Activated T-cell treated with anti-CD3 and anti-CD28 coated beads for 1 hour (primary cell): ENCODE measurements around the gene RTL5.
A peak's percentile ranks its signal among the peaks of the same experiment; 100 is the strongest.

Source experiments
- DNase-seq: peaks from one replicate; pipeline ENCODE4 v3.0.0-alpha.2; 2020; ENCODE audit warnings: low read depth

Gene RTL5

DNA sequence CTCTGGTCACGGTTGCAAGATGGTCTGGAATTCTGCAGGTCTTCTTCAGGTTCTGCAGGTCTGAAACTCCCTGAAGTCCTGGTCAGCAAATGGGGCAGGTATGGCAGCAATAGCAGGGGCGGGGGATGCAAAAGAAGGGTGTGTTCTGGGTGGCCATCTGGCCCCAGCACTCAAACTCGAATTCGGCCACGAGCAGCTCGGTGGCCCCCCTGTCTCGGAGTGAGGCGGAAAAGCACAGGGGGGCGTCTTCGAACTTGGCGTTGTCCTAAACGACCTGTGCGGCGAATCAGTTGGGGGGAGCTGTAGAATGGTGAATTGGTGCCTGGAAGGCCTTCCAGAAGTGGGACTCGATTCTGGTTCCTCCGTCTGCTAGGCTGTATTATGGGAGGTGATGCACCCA, 2.1 kb downstream of the RTL5 start:
- no peak for DNase-seq

DNA sequence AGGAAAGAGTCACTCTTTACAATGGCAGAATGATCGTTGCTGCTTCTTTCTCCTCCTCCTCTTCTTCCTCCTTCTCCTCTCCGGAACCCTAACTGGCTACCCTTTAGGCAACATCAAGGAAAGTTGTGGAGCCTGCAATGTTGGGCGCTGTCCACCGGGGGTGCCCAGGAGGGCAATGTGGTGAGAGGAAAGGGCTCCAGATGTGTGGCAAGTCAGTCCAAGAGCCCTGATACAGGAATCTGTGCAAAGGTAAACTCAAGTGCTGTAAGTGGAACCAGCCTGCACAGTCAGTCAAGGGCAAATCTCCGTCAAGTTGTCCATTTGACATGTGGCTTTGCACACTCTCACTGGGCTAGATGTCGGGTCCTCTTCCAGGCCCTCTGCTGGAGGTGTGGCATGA, 2.8 kb downstream of the RTL5 start:
- DNase-seq, result no peak

DNA sequence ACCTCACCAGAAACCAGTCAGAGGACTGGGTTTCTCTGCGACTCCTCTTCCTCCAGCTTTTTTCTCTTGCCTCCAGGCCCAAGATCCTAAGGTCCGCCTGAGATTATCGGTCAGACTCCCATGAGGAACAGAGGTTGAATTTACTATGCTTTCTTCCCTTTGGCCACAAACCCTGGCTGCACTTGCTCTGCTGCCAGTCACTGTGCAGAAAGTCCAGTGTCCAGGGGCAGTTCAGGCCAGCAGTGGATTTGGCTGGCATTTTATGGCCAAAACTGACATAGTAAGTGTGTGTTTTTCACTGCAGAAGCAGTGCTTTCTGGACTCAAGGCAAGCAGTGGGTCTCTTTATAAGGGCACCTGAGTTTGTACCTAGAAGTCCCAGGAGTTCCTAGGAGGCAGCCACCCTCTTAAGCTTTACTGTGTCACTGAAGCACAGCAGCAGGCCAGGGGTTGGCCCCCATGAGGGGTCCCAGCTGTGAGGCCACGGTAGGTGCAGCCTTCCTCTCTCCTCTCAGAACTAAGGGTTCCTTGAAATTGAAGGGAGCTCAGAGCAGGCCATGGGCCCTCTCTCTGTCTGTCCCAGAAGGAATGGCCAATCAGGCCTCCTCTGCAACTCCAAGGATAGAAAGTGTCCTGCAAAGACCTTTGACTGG, 3.4 kb downstream of the RTL5 start:
- DNase-seq, result no peak

DNA sequence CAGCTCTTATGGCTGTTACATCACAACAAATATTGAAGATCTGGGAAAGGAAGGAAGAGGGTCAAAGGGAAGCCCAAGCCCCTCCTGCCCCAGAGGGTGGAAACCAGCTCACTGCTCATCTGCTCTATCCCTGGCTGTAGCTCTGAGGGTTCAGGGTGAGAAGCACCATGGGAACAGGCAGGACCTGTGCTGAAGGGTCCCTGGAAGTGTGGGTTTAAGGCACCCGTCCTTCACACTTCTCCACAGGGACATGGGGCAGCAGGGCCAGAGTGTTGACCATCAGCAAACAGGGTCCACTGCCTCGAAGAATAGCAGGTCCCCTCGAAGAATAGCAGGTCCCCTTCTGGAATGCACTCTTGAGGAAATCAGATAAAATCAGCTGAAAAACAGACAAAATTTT, 4.4 kb downstream of the RTL5 start:
- DNase-seq, result no peak

DNA sequence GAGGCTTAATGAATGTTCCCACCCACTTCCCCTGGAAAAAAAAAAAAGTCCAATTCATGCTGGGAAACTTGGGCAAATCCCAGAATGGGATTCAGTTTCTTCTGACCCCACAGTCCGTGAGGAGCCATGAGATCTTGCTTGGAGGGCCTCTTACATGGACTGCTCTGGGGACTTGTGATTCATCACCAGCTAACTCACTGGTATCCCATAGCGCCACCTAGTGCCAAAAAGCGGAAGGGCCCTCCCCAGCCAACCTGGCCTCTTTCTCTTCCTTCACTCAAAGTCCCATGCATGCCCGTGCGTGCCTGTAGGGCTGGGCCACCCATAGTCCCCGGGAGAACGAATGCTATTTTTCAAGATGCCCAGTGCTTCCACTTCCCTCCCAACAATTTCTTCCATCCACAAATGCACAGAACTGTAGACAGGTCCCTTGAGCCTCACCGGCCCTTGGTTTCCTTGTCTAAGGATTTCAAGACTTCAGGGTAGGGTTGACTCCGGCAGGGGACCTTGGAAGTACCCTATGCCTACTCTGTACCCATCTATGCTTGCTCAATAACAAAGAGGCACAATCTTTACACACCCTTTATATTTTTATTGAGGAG, 5.1 kb downstream of the RTL5 start:
- DNase-seq, result peak; percentile 76

DNA sequence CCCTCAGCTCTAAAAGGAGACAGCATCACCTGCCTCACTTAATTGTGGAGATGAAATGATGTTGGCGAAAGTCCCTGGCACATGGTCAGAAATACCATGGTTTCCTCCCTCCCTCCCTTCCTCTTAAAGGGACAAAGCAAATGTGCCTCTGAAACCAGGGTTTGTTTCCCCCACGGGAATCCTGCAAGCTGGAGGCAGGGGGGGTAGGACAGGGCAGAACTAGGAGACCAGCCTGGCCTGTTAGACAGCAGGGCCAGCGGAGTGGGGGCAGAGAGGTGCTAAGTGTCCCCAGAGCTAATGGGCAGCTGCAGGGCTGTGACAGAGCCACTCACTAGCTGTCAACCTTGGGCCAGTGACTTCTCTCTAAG, 5.7 kb downstream of the RTL5 start:
- no peak for DNase-seq

DNA sequence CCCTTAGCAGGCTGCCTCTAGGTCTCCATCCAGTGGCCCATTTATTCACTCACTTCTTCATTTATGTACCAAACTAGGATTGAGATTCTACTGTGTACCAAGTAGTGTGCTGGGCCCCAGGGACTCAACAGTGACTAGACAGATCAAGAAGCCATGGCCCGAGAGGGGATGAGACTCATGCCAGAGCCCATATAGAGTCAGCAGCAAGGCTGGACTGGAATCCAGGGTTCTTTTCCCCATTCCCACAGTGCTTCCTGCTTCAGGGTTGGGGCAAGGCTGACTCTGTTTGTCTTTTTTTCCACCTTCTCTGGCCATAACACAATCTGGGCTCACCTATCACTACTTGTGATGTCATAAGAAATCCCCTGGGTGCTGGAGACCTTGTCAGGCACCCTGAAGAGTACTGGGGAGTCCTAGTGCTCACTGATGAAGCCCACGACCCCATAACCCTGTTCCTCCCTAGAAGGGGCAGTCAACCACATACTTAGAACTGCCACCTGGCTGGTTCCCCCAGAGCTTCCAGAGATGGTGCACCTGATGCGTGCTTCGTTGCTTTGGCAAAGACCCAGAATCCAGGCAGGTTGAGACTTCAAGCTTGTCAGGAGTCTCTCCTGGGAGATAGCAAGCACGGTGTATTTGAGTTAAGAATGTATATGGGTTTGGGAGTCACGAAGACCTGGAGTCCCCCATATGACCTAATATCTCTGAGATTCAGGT, 6.2 kb downstream of the RTL5 start:
- no peak for DNase-seq

DNA sequence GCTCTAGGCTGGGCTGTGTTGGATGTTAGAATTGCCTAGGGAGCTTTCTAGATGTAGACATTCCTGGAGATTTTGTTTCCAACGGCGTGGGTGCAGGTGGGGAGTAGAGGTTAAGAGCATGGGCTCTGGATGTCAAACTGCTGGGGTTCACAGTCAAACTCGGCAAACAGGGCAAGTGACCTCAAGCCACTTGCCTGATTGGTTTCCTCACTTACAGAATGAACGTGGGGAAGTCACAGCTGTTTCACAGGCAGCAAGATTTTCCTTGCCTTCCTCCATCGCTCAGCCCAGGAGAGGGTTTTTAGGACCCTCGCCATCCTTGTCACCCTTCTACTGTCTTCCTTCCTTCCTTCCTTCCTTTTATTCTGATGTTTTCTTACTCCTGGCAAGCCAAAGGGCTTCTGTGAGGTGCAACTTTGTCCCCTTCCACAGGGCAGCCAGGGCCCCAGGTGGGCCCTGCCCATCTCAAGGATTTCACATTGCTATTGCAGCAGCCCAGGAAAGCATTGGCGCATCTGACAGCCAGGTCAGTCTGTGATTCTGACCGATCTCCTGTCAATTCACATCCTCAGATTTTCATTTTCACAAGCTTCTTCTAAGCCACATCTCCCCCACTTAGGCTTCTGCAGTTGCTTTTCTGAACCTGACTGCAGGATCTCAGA, 7.0 kb downstream of the RTL5 start:
- DNase-seq, result no peak

DNA sequence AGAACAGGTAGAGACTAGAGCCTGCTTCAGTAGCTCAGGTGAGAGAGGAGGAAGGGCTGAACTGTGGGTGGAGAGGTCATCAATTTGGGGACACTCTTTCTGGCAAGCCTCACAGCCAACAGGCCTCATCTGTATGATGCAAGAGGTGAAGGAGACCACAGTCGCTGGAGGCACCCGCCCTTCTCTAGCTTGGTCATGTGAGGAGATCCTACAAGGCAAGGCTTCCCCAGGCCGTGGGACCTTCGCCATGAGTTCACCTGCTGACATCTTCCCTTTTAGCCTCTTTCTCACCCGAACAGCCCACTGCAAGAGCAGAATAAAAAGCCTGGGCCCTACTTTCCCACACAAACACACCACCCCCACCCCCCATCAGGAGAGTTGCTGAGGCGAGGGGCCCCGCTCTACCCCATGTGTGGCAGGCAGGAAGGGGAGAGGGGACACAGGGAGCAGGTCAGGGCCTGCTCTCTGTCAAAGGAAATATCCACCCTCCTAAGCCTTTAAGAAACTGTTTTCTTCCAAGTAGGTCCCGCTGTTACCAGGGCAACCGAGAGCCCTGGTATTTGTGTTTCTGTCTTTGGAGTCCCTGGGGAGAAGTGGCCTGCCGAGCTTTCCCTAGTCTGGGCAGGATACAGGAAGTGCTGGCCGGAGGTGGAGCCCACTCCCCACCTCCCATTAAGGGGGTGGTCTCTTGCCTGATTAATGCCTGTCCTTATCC, 8.1 kb downstream of the RTL5 start:
- no peak for DNase-seq

DNA sequence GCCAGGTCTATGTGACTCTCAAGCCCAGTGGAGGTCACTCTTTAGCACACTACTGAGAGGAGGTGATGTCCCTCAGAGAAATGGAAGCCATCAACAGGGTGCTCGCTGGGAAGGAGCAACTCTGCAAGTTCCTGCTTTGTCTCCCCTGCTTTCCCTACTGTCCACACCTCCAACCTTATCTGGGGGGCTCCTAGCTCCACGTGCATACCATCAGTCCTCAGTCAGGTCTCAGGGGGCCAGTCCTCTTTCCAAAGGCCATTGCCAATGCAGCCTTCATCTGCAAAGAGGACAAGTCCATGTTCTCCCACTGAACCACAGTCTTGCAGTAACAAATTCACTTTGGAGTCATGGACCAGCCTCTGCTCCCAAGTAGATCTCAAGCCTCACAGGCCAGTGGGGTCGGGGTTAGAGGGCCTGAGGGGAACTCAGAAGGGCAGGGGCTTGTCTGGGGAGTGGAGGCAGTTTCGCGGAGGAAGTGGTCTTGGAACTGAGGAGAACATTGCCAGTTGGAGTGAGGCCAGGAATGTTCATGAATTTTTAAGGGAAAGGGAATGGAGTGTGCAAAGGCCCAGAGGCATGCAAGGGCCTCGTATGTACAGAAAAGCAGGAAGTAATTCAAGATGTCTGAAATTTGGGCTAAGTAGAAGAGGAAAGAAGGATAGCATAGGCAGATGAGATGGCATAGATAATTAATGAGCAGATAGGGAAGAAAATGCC, 8.9 kb downstream of the RTL5 start:
- DNase-seq, result no peak

DNA sequence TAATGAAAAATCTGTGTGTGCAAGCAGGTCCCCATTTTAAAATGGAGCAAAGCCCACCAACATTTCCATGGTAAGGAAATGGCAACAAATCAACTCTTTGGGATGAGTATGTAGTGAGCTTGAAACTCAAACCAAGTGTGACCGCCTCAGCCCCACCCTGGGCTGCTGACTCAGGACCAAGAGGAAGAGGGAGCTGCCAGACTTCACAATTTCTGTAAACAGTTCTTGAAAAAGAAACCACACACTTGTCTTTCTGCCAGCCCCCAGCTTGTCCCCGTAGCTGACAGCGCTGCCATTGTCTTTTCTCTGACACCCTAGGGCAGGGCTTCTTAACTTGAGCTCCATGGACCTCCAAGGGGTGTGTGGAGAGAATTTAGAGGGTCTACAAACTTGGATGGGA, 10.3 kb downstream of the RTL5 start:
- no peak for DNase-seq

DNA sequence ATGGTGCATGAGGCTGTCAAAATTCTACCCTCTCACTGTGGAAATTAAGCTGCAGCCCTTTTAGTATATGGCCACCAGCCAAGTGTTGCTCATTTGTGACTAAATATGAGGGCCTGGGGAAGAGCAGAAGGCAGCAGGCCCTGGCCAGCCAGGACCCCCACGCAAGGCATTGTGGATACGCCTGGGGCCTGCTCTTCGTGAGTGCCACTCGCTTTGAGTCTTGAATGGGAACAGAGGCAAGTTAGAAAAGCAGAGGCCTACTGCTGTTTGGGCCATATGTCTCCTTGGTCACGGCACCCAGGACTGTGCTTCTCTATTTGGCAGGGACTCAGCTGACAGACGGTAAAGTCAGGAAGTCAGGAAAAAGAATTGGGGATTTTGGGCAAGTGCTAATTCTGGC, 10.9 kb downstream of the RTL5 start:
- no peak for DNase-seq

DNA sequence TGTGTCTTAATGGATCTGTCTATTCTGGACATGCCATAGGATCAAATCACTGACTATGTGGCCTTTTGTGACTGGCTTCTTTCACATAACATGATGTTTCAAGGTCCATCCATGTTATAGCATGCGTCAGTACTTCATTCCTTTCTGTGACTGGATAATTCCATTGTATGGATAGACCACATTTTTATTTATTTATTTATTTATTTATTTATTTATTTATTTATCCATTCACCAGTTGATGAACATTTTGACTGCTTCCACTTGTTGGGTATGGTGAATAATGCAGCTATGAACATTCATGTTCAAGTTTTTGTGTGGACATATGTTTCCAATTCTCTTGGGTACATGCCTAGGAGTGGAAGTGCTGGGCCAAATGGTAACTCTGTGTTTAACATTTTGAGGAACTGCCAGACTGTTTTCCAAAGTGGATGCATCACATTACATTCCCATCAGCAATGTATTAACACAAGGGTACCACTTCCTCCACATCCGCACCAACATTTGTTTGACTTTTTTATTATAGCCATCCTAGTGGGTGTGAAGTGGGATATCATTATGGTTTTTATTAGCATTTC, 14.0 kb downstream of the RTL5 start:
- DNase-seq, result no peak

DNA sequence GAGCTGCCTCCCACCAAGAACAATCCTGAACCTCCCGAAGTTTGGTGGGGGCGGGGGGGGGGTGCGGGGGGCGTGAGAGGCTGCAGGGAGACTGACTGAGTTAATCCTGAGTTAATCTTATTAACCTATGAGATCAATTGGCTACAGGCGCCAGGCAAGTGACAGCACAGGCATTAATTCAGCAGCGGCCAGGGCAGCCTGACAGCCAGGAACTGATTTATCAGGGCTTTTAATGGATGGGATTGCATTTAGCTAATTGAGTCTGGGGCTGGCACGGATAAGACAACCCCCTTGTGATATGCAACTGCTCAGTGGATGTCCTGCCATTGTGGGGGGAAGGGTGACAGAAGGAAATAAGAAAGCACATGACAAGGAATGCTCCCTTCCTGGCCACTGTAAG, 16.3 kb downstream of the RTL5 start:
- DNase-seq, result no peak

DNA sequence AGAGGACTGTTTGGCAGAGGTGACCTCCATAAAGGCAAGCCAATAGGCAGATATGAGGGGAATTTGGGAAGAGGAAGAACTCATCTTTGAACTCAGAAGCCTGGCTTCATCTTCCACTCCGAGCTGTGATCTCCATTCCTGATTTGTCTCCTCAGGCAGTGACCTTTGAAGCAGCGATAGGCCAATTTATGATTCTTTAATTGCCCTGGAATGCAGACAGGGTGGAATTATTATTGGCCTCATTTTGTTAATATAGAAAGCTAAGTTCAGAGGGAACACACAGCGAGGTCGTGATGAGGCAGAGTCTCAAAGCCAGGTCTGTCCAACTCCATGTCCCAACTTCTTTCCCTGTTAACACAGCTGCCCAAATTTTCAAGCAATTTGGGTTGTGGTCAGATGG, 16.9 kb downstream of the RTL5 start:
- no peak for DNase-seq

DNA sequence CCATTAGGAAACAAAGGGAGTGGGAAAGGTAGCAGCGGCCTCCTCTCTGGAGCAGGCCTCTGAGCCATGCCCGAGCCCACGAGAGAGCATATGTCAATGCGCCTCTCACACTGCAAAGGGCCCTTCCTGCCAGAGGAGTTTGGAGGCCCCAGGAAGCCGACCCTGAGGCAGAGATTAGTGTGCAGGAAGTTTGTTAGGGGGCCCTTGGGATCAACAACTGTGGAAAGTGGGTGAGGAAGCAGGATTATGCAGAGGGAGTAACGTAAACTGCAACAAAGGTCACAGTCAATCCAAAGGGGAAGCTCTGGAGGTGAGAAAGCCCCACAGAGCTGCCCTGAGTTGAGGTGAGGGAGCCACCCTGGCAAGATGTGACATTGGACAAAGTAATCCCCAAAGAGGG, 17.4 kb downstream of the RTL5 start:
- no peak for DNase-seq

DNA sequence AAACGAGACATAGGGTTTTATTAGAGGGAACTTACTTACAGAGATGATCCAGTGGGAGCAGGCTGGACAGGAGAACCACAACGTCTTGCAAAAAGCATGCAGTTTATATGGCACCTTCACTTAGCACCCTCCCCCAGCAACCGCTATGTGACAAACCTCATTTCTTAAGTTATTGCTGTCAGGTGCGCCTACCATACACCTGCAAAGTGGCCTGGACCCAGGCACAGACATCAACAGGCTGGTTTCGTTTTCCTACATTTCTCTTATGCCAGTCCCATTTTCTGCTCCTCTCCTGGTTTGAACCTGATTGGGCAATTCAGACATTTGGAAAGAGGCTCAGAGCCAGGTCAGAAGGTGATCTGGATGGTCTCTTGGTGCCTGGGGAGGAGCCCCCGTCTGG, 18.3 kb downstream of the RTL5 start:
- no peak for DNase-seq

DNA sequence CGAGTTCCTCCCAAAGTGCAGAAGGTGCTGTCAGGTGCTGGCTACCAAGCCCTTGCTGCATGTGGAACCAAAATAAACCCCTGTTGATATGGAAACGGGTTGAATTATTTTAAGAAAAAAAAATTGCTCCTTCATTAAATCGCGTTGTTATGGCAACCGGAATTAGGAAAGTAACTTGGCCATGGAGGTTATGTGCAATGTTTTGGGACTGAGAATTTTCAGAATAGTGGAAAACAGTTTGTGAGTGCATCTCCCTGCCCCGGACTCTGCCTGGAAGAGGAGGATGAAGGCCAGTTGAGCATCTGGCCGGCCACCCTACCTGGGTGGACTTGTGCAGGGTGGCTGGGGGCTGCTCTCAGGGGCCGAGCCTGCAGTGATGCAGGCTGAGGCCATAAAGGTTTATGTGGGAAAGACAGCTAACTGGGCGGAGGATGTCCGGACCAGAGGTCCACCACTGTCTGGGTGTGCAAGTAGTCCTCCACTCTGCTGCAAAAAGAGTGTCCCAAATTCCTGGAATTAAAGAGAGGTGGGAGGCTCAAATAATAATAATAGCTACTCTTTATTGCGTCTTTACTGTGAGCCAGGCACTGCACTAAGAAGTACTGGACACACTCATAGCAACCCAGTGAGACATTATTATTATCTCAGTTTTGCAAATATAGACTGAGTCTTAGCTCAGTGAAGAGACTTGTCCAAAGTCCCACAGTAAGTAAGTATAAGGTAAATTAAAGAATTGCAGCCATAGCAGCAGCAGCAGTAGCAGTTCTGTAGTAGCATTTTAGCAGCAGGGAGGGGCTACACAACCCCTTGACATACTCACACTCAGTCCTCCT, 20.6 kb downstream of the RTL5 start:
- DNase-seq, result no peak

DNA sequence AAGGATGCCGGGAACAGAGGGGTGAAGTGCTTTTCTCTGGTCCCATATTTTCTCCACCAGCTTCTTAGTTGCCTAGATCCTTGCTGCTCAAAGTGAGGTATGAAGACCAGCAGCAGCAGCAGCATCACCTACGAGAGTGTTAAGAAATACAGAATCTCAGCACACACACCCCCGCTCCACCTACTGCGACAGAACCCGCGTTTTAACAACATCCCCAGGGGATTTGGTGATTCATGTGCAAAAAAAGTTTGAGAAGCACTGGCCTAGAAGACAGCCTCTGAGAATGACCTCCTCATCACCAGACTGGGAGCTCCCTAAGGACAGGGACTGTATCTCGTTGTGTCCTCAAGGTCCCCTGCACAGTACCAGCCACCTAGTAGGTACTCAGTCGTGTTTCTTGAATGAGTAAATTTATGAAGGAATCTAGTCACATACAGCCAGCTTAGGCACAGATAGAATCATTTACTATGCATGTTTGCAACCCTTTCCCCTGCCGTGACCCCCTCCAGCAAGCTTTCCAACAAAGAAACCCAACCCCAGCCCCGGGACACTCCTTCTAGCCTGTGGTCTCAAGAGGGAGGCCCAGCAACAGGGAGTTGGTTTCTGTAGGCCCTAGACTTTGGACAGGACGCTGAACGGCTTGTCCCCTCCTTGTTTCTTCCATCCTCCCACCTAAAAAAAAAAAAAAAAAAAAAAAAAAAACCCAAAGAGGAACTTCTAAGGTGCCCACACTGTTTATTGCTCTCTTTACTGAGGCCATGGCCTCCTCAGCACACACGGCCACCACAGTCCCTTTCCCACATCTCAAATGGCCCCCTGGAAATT, 21.5 kb downstream of the RTL5 start:
- DNase-seq, result no peak

DNA sequence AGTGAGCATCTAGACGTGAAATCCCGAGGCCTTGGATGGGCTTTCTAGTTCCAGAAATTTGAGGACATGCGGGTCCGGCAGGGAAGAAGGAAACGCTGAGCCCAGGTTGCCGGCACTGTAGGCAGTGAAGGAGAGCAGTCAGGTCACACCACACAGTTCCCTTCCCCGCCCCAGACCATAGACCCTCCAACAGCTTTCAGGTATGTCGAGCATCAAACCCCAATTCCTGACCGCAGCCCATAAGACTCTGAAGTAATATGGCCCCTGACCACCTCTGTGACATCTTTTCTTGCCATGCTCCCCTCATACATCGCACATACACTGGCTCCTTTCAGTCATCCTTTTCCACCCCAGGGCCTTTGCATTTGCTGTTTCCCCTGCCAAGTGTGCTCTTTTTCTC, 23.0 kb downstream of the RTL5 start:
- DNase-seq, result no peak
